Mammary epithelial cell (primary cell): ENCODE measurements around the gene TBC1D22B.

Experiments used
- EZH2 ChIP-seq: IDR thresholded peaks from 2 replicates; pipeline ENCODE4 v1.6.1; 2012; ENCODE audit warnings: low read length, inconsistent platforms, borderline replicate concordance
- TF ChIP-seq, protein P1 (sequence below), 2 donors: IDR thresholded peaks in 1 of 2; conservative IDR thresholded peaks in 1 of 2; 2 replicates each; pipeline ENCODE4 v1.5.1; 2011 to 2012; ENCODE audit warnings: inconsistent platforms in 2 of 2, low read length in 2 of 2, mild to moderate bottlenecking in 2 of 2, control low read depth in 1 of 2, low read depth in 1 of 2; ENCODE audit not compliant: insufficient read depth in 1 of 2; ENCODE audit errors: extremely low read depth in 1 of 2

DNA sequence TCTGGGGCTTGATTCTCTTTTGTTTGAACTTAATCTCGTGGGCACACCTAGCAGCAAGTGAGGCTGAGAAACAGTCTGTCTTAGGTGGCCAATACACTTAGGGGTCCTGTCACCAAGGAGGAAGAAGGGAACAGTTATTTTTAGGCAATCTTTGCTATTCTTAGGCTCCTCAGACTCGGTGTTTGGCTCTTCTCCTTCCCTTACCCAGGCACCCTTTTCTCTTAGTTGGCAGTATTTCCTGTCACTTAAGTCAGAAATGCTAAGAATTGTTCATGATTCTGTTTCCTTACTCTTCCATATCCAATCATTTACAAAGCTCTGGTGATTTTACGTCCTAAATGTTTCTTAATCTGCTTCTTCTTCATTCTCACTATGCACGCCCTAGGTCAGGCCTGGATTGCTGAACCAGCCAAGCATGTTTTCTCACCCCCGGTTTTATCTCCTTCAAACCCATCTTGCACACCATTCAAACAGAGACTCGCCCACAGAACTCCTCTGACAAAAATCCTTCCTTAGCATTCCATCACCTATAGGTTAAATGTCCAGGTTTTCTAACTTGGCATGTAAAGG is 45.6 kb downstream of the TBC1D22B start:
- TF ChIP-seq, protein P1, sequence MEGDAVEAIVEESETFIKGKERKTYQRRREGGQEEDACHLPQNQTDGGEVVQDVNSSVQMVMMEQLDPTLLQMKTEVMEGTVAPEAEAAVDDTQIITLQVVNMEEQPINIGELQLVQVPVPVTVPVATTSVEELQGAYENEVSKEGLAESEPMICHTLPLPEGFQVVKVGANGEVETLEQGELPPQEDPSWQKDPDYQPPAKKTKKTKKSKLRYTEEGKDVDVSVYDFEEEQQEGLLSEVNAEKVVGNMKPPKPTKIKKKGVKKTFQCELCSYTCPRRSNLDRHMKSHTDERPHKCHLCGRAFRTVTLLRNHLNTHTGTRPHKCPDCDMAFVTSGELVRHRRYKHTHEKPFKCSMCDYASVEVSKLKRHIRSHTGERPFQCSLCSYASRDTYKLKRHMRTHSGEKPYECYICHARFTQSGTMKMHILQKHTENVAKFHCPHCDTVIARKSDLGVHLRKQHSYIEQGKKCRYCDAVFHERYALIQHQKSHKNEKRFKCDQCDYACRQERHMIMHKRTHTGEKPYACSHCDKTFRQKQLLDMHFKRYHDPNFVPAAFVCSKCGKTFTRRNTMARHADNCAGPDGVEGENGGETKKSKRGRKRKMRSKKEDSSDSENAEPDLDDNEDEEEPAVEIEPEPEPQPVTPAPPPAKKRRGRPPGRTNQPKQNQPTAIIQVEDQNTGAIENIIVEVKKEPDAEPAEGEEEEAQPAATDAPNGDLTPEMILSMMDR (conservative IDR thresholded peaks at IDR 0.05 in 1 of 2, IDR thresholded peaks at IDR 0.05 in 1 of 2; ENCODE audit: extremely low read depth in 1 of 2, insufficient read depth in 1 of 2, low read depth in 1 of 2, low read length in 2 of 2), result no peak
- no peak for TF ChIP-seq EZH2
